ENCODE results near the gene TNFRSF13B. TPM values are rescaled to one million over a fixed set of nuclear protein-coding genes. Genes with fewer than 3 reads are reported as not detected.

Gene TNFRSF13B
- total RNA-seq, 1 experiment from 2014 or later, result not detected

GRCh38 chr17:16919663-16920627 is 52.0 kb downstream of the TNFRSF13B start:
- intact Hi-C loops (cut with micrococcal nuclease; ENCODE audit: unreplicated experiment), result loop anchor here (10.0 kb wide), 1 partner anchor 65 kb away; no protein-coding TSS in a partner anchor
- no peak for TF ChIP-seq POLR2AphosphoS5 (IDR thresholded peaks at IDR 0.05; ENCODE audit: low read depth, low read length)
- TF ChIP-seq TCF7L2 (IDR thresholded peaks at IDR 0.05; ENCODE audit: low read depth, low read length), result no peak
- no peak for TF ChIP-seq CTCF (IDR thresholded peaks at IDR 0.05)
- TF ChIP-seq, protein P1, sequence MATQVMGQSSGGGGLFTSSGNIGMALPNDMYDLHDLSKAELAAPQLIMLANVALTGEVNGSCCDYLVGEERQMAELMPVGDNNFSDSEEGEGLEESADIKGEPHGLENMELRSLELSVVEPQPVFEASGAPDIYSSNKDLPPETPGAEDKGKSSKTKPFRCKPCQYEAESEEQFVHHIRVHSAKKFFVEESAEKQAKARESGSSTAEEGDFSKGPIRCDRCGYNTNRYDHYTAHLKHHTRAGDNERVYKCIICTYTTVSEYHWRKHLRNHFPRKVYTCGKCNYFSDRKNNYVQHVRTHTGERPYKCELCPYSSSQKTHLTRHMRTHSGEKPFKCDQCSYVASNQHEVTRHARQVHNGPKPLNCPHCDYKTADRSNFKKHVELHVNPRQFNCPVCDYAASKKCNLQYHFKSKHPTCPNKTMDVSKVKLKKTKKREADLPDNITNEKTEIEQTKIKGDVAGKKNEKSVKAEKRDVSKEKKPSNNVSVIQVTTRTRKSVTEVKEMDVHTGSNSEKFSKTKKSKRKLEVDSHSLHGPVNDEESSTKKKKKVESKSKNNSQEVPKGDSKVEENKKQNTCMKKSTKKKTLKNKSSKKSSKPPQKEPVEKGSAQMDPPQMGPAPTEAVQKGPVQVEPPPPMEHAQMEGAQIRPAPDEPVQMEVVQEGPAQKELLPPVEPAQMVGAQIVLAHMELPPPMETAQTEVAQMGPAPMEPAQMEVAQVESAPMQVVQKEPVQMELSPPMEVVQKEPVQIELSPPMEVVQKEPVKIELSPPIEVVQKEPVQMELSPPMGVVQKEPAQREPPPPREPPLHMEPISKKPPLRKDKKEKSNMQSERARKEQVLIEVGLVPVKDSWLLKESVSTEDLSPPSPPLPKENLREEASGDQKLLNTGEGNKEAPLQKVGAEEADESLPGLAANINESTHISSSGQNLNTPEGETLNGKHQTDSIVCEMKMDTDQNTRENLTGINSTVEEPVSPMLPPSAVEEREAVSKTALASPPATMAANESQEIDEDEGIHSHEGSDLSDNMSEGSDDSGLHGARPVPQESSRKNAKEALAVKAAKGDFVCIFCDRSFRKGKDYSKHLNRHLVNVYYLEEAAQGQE (IDR thresholded peaks at IDR 0.05; ENCODE audit: insufficient read depth in 1 of 2, low read depth in 2 of 2, low read length in 1 of 2), result no peak
- TF ChIP-seq SIN3A (IDR thresholded peaks at IDR 0.05; ENCODE audit: borderline replicate concordance, insufficient read depth, low read depth, low read length), result no peak

GRCh38 chr17:16918443-16918842 is 53.5 kb downstream of the TNFRSF13B start:
- no peaks in the 10 kb centered on the region for H3K27me3 ChIP-seq (ENCODE audit: control insufficient read depth, insufficient read depth, low read length)
- DNase-seq (ENCODE audit: low read depth, low spot score) (no peak), ATAC-seq (no peak)
- no peak for TF ChIP-seq TCF7L2 (IDR thresholded peaks at IDR 0.05; ENCODE audit: low read depth, low read length)
- TF ChIP-seq, protein P1 (IDR thresholded peaks at IDR 0.05; ENCODE audit: insufficient read depth in 1 of 2, low read depth in 2 of 2, low read length in 1 of 2), result no peak
- no peak for TF ChIP-seq POLR2AphosphoS5 (IDR thresholded peaks at IDR 0.05; ENCODE audit: low read depth, low read length)
- no peak for TF ChIP-seq SIN3A (IDR thresholded peaks at IDR 0.05; ENCODE audit: borderline replicate concordance, insufficient read depth, low read depth, low read length)
- TF ChIP-seq CTCF (IDR thresholded peaks at IDR 0.05), result no peak
- ChIA-PET POLR2A (no interaction called here), CTCF (no interaction called here)
- no peaks in the 10 kb centered on the region for H3K36me3 ChIP-seq (ENCODE audit: control insufficient read depth, insufficient read depth, low read length)
- intact Hi-C loops (cut with micrococcal nuclease; ENCODE audit: unreplicated experiment), result loop anchor here (10.0 kb wide), 1 partner anchor 66 kb away; no protein-coding TSS in a partner anchor
- BruUV-seq (replicated peaks), result no TSS peak
- in situ Hi-C loops (cut with HindIII; ENCODE audit: low pct_unique_long_range_greater_than_20kb, low sequenced_read_pairs), result no loop called here
- no peak overlapping the region for H3K4me3 ChIP-seq (ENCODE audit: low read depth in 2 of 2, low read length in 2 of 2)
- H3K9me3 ChIP-seq (ENCODE audit: control insufficient read depth, insufficient read depth, low read depth, low read length), result no peaks in the 10 kb centered on the region
- peaks cover 3% of the 10 kb centered on the region; the same call in 1 of the 2 replicates for H3K4me1 ChIP-seq (ENCODE audit: control insufficient read depth, insufficient read depth, low read length)
- H3K27ac ChIP-seq (ENCODE audit: low read length), result no peak overlapping the region

More at GRCh38 chr17:16919663-16920627, 52.0 kb downstream of the TNFRSF13B start:
- in situ Hi-C loops (cut with HindIII; ENCODE audit: low pct_unique_long_range_greater_than_20kb, low sequenced_read_pairs), result no loop called here
- ChIA-PET POLR2A (no interaction called here), CTCF (no interaction called here)
- H3K27me3 ChIP-seq (ENCODE audit: control insufficient read depth, insufficient read depth, low read length), result no peaks in the 10 kb centered on the region
- DNase-seq (ENCODE audit: low read depth, low spot score) (no peak), ATAC-seq (no peak)
- no peak overlapping the region for H3K27ac ChIP-seq (ENCODE audit: low read length)
- BruUV-seq (replicated peaks), result no TSS peak
- no peaks in the 10 kb centered on the region for H3K9me3 ChIP-seq (ENCODE audit: control insufficient read depth, insufficient read depth, low read depth, low read length)
- H3K4me1 ChIP-seq (ENCODE audit: control insufficient read depth, insufficient read depth, low read length), result peaks cover 3% of the 10 kb centered on the region; the same call in 1 of the 2 replicates
- H3K4me3 ChIP-seq (ENCODE audit: low read depth in 2 of 2, low read length in 2 of 2), result no peak overlapping the region
- no peaks in the 10 kb centered on the region for H3K36me3 ChIP-seq (ENCODE audit: control insufficient read depth, insufficient read depth, low read length)
